SK-N-SH (cell line): ENCODE results near the gene PHKB. TPM values are rescaled to one million over a fixed set of nuclear protein-coding genes. Genes with fewer than 3 reads are reported as not detected.
A peak's percentile ranks its signal among the peaks of the same experiment; 100 is the strongest.

Experiments used
- CTCF ChIA-PET: fragments of 300-600, 350-600 bp; formaldehyde crosslinking; extraction: SDS; loops from one replicate; lab custom pipeline; 2021; lab: Yijun Ruan, JAX
- POLR2A ChIA-PET: fragments of 350-600 bp; sonication (Branson Sonifier 250); formaldehyde crosslinking; extraction: SDS; loops from one replicate; lab custom pipeline; 2020; ENCODE audit warnings: antibody characterized with exemption, inconsistent platforms; lab: Yijun Ruan, JAX
- DNase-seq: peaks from one replicate; pipeline ENCODE4 v3.0.0; 2012
- H2AFZ ChIP-seq: fragments of 200-600 bp; sonication (generic); 2 replicates; pipeline ENCODE4 v1.8.1; 2016; ENCODE audit warnings: antibody characterized with exemption, mild to moderate bottlenecking, low read depth
- H3F3A ChIP-seq: fragments of 200-600 bp; sonication (generic); replicated peaks from 2 replicates; pipeline ENCODE3; 2016; ENCODE audit warnings: antibody characterized with exemption, mild to moderate bottlenecking; ENCODE audit not compliant: insufficient read depth
- H3K27ac ChIP-seq, 2 experiments: fragments of 200-500 bp in 1 of 2; fragments of 200-600 bp in 1 of 2; sonication (Bioruptor generic) in 1 of 2; sonication (generic), shearing (Covaris generic) in 1 of 2; 2 replicates each; pipeline versions ENCODE4 v1.5.1 to v1.6.1; 2014 to 2016; ENCODE audit warnings: low read depth in 2 of 2, inconsistent platforms in 1 of 2, low read length in 1 of 2, mild to moderate bottlenecking in 1 of 2, mixed read lengths in 1 of 2
- H3K27me3 ChIP-seq: fragments of 200-600 bp; sonication (generic), shearing (Covaris generic); 2 replicates; pipeline ENCODE4 v1.6.1; 2016; ENCODE audit warnings: mixed run types; ENCODE audit not compliant: insufficient read depth
- H3K36me3 ChIP-seq, 2 experiments: fragments of 200-500 bp in 1 of 2; fragments of 200-600 bp in 1 of 2; sonication (Bioruptor generic) in 1 of 2; sonication (generic) in 1 of 2; replicated peaks in 1 of 2; 2 replicates each; pipeline versions ENCODE3 to v1.5.1; 2014 to 2016; ENCODE audit warnings: low read length in 1 of 2, mild to moderate bottlenecking in 1 of 2; ENCODE audit not compliant: insufficient read depth in 2 of 2, control insufficient read depth in 1 of 2
- H3K4me1 ChIP-seq, 2 experiments: fragments of 200-500 bp in 1 of 2; fragments of 200-600 bp in 1 of 2; sonication (Bioruptor generic) in 1 of 2; sonication (generic), shearing (Covaris generic) in 1 of 2; 2 replicates each; pipeline versions ENCODE4 v1.5.1 to v1.6.1; 2014 to 2016; ENCODE audit warnings: low read depth in 1 of 2, low read length in 1 of 2, mixed run types in 1 of 2; ENCODE audit not compliant: insufficient read depth in 2 of 2, control insufficient read depth in 1 of 2
- H3K4me2 ChIP-seq: fragments of 200-600 bp; sonication (generic), shearing (Covaris generic); 2 replicates; pipeline ENCODE4 v1.6.1; 2017; ENCODE audit warnings: mixed run types
- H3K4me3 ChIP-seq, 2 experiments: fragments of 200-500 bp in 1 of 2; fragments of 200-600 bp in 1 of 2; sonication (Bioruptor generic) in 1 of 2; sonication (generic), shearing (Covaris generic) in 1 of 2; 2 replicates each; pipeline versions ENCODE4 v1.5.1 to v1.8.1; 2014 to 2016; ENCODE audit warnings: low read depth in 2 of 2, inconsistent platforms in 1 of 2, low read length in 1 of 2, mild to moderate bottlenecking in 1 of 2, mixed read lengths in 1 of 2, moderate library complexity in 1 of 2
- H3K79me2 ChIP-seq: fragments of 200-600 bp; sonication (generic); 2 replicates; pipeline ENCODE4 v1.8.1; 2017; ENCODE audit warnings: mild to moderate bottlenecking; ENCODE audit not compliant: insufficient read depth
- H3K9ac ChIP-seq: fragments of 200-600 bp; sonication (generic); 2 replicates; pipeline ENCODE4 v1.6.1; 2017; ENCODE audit warnings: mixed run types
- H3K9me2 ChIP-seq: fragments of 200-600 bp; sonication (generic); 2 replicates; pipeline ENCODE4 v1.6.1; 2017; ENCODE audit warnings: mixed run types
- H3K9me3 ChIP-seq: fragments of 200-600 bp; sonication (generic); 2 replicates; pipeline ENCODE4 v1.6.1; 2017; ENCODE audit warnings: mixed run types, mild to moderate bottlenecking, moderate library complexity
- H4K20me1 ChIP-seq: fragments of 200-600 bp; sonication (generic); 2 replicates; pipeline ENCODE4 v1.6.1; 2017; ENCODE audit warnings: mild to moderate bottlenecking, mixed run types; ENCODE audit not compliant: insufficient read depth
- CHD2 ChIP-seq: fragments of 150-350 bp; IDR thresholded peaks from 2 replicates; pipeline ENCODE4 v1.6.1; 2018; ENCODE audit warnings: low read length; ENCODE audit not compliant: partially characterized antibody
- ELF1 ChIP-seq: IDR thresholded peaks from 2 replicates; pipeline ENCODE4 v1.4.0; 2012
- EP300 ChIP-seq, 2 experiments: IDR thresholded peaks; 2 replicates each; pipeline versions ENCODE4 v1.4.0 to v1.6.1; 2012; ENCODE audit warnings: borderline replicate concordance in 1 of 2, low read depth in 1 of 2, low read length in 1 of 2
- FOSL2 ChIP-seq: IDR thresholded peaks from 2 replicates; pipeline ENCODE4 v1.4.0; 2012; ENCODE audit warnings: low read depth, mild to moderate bottlenecking, moderate library complexity, borderline replicate concordance
- FOXM1 ChIP-seq: IDR thresholded peaks from 2 replicates; pipeline ENCODE4 v1.4.0; 2012; ENCODE audit warnings: low read depth, mild to moderate bottlenecking
- GABPA ChIP-seq: IDR thresholded peaks from 2 replicates; pipeline ENCODE4 v1.4.0; 2012; ENCODE audit warnings: low read depth, mild to moderate bottlenecking
- GATA2 ChIP-seq: sonication (generic); formaldehyde crosslinking; IDR thresholded peaks from 2 replicates; pipeline ENCODE4 v1.5.0; 2020; ENCODE audit warnings: mild to moderate bottlenecking, missing genetic modification reagents
- JUND ChIP-seq: IDR thresholded peaks from 2 replicates; pipeline ENCODE4 v1.4.0; 2012
- MEF2A ChIP-seq: IDR thresholded peaks from 2 replicates; pipeline ENCODE4 v1.4.0; 2012; ENCODE audit warnings: low read depth, borderline replicate concordance
- MXI1 ChIP-seq: IDR thresholded peaks from 2 replicates; pipeline ENCODE4 v1.6.1; 2012; ENCODE audit warnings: mild to moderate bottlenecking, low read depth, low read length, improper control_type of control experiment
- NFIC ChIP-seq: IDR thresholded peaks from 2 replicates; pipeline ENCODE4 v1.4.0; 2012; ENCODE audit warnings: borderline replicate concordance
- NRF1 ChIP-seq: IDR thresholded peaks from 2 replicates; pipeline ENCODE4 v1.6.1; 2012; ENCODE audit warnings: low read depth, mild to moderate bottlenecking, low read length
- POLR2AphosphoS5 ChIP-seq: IDR thresholded peaks from 2 replicates; pipeline ENCODE4 v1.6.1; 2012; ENCODE audit warnings: low read depth, low read length
- RAD21 ChIP-seq: IDR thresholded peaks from 2 replicates; pipeline ENCODE4 v1.6.1; 2012; ENCODE audit warnings: mild to moderate bottlenecking, low read length
- RFX5 ChIP-seq: IDR thresholded peaks from 2 replicates; pipeline ENCODE4 v1.6.1; 2012; ENCODE audit warnings: mild to moderate bottlenecking, improper control_type of control experiment, low read length
- RXRA ChIP-seq: IDR thresholded peaks from 2 replicates; pipeline ENCODE4 v1.4.0; 2012; ENCODE audit warnings: low read depth, mild to moderate bottlenecking, borderline replicate concordance
- SIN3A ChIP-seq: IDR thresholded peaks from 2 replicates; pipeline ENCODE4 v1.6.1; 2012; ENCODE audit warnings: low read depth, mild to moderate bottlenecking, low read length, moderate library complexity, borderline replicate concordance
- SMC3 ChIP-seq: IDR thresholded peaks from 2 replicates; pipeline ENCODE4 v1.6.1; 2012; ENCODE audit warnings: low read depth, low read length, improper control_type of control experiment
- TCF12 ChIP-seq: IDR thresholded peaks from 2 replicates; pipeline ENCODE4 v1.4.0; 2012
- TEAD4 ChIP-seq: IDR thresholded peaks from 2 replicates; pipeline ENCODE4 v1.4.0; 2012; ENCODE audit warnings: mild to moderate bottlenecking, borderline replicate concordance; ENCODE audit not compliant: insufficient read depth
- YY1 ChIP-seq: IDR thresholded peaks from 2 replicates; pipeline ENCODE4 v1.4.0; 2012; ENCODE audit warnings: low read depth, mild to moderate bottlenecking
- WGBS: methylation state at CpG from one replicate; pipeline ENCODE4 v1.1.6; 2017; ENCODE audit warnings: low lambda C conversion rate; 5-methylcytosine and 5-hydroxymethylcytosine counted together
- polyA plus RNA-seq, 3 experiments: library from polyadenylated mRNA; depleted of rRNA; stranded (reverse); fragments of >200 nt; gene quantifications; 2 replicates each; pipeline ENCODE4 v1.2.3, GENCODE V29; 2012
- TF ChIP-seq, protein P1 (sequence below): IDR thresholded peaks from 2 replicates; pipeline ENCODE4 v1.4.0; 2012; ENCODE audit warnings: low read depth
- TF ChIP-seq, protein P2 (sequence below): fragments of 150-350 bp; IDR thresholded peaks from 2 replicates; pipeline ENCODE4 v1.6.1; 2017; ENCODE audit warnings: antibody characterized with exemption, low read length, low read depth, borderline replicate concordance
- TF ChIP-seq, protein P3 (sequence below): IDR thresholded peaks from 2 replicates; pipeline ENCODE4; 2012
- TF ChIP-seq, protein P4 (sequence below): IDR thresholded peaks from 2 replicates; pipeline ENCODE4 v1.4.0; 2012; ENCODE audit warnings: low read depth, borderline replicate concordance
- TF ChIP-seq, protein P5 (sequence below): fragments of 200-600 bp; sonication (generic); IDR thresholded peaks from 2 replicates; pipeline ENCODE4 v1.6.1; 2017; ENCODE audit warnings: antibody characterized with exemption, mild to moderate bottlenecking, moderate library complexity

PHKB gene
- polyA plus RNA-seq, 1 of the 3 experiments (the other 2 are of a cell fraction): 20.8 TPM

DNA sequence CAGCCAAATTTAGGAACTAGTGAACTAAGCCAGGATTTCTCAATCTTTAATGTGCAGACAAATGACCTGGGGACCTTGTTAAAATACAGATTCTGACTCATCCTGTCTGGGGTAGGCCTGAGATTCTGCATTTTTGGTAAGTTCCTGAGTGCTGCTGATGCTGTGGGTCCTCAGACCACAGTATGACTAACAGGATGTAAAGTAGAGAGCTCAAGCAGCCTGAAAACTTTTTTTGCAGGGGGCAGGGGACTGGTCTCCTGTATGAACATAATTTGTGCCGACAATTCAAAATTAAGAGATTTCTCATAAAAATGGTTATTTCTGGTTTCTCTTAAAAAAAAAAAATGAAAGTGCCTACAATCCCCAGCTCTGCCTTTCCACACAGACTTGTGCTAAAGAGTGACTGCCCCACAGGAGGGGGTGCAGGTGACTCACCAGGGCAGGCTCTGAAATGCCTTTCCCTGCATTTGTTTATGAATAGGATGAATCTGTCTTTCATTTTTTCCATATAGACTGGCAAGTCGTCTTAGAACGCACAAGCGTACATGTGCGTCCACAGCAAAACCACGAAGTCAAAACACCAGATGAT lies 271.5 kb downstream of the PHKB start (continued):
- peak; percentile 60; the same call in 1 of the 2 replicates for TF ChIP-seq RXRA
- no peak for TF ChIP-seq NRF1
- peak; percentile 65 for TF ChIP-seq FOSL2
- TF ChIP-seq GABPA: no peak
- peak; percentile 27 for TF ChIP-seq MEF2A
- TF ChIP-seq, protein P1, sequence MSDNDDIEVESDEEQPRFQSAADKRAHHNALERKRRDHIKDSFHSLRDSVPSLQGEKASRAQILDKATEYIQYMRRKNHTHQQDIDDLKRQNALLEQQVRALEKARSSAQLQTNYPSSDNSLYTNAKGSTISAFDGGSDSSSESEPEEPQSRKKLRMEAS: peak; percentile 67; the same call in 1 of the 2 replicates
- TF ChIP-seq, protein P2, sequence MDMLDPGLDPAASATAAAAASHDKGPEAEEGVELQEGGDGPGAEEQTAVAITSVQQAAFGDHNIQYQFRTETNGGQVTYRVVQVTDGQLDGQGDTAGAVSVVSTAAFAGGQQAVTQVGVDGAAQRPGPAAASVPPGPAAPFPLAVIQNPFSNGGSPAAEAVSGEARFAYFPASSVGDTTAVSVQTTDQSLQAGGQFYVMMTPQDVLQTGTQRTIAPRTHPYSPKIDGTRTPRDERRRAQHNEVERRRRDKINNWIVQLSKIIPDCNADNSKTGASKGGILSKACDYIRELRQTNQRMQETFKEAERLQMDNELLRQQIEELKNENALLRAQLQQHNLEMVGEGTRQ: no peak
- no peak for TF ChIP-seq SMC3
- TF ChIP-seq CHD2: no peak
- TF ChIP-seq MXI1: no peak
- TF ChIP-seq JUND: peak; percentile 73; the same call in 1 of the 2 replicates
- no peak for TF ChIP-seq SIN3A
- TF ChIP-seq FOXM1: no peak; the same call in 1 of the 2 replicates
- TF ChIP-seq EP300 (IDR thresholded peaks at IDR 0.05; ENCODE audit: borderline replicate concordance in 1 of 2, low read depth in 1 of 2, low read length in 1 of 2): peak in 1 of 2 experiments; percentile 72; a peak in 1 of 4 replicates
- TF ChIP-seq ELF1: no peak
- no peak for TF ChIP-seq RAD21
- TF ChIP-seq, protein P3, sequence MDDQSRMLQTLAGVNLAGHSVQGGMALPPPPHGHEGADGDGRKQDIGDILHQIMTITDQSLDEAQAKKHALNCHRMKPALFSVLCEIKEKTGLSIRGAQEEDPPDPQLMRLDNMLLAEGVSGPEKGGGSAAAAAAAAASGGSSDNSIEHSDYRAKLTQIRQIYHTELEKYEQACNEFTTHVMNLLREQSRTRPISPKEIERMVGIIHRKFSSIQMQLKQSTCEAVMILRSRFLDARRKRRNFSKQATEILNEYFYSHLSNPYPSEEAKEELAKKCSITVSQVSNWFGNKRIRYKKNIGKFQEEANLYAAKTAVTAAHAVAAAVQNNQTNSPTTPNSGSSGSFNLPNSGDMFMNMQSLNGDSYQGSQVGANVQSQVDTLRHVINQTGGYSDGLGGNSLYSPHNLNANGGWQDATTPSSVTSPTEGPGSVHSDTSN: peak; percentile 52

DNA sequence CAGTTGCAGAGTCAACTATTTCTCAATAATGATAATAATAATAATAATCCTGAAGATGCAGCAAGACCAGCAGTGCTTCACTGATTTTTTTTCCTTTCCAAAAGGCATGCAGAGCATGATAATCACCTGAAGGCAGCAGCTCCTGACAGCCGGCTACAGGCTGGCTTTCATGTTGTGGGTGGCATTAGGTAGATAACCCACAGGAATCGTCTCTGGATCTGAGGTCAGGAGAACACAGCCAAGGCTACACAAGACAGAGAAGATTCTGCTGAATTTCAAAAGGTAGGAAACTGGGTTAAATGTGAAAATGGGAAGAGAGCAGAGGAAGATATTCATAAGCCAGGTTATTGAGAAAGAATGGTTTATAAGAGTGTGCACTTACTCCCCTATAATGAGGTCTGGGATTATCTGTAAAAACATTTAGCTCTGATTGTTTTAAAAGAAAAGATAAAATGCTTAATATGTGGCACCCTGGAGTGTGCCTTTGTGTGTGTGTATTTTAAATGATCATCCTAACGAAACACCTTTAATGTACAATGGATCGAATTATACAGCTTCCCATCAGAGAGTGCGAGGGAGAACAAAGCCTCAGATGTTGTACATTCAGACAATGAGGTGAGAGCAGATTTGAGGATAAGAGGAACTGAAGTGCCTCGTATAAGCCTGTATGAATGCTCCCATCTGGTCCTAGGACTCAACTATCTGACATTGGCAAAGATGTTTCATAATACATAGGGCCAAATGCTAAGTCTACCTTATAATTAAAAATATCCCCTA lies 273.1 kb downstream of the PHKB start:
- H3K27me3 ChIP-seq: no peaks in the 10 kb centered on the region
- H3K36me3 ChIP-seq: no peaks in the 10 kb centered on the region
- H3K9me3 ChIP-seq: no peaks in the 10 kb centered on the region
- H3K79me2 ChIP-seq: no peaks in the 10 kb centered on the region
- POLR2A ChIA-PET: no interaction called here
- no peak for DNase-seq
- CTCF ChIA-PET: interaction anchor here (0.9 kb wide), 1 partner anchor 11 kb away, joined by 3 read pairs; no protein-coding TSS in a partner anchor
- 84% methylated on average over 6 of the region's 6 CpGs for WGBS
- H4K20me1 ChIP-seq: no peaks in the 10 kb centered on the region
- H3K4me2 ChIP-seq: no peak overlapping the region
- H3K9me2 ChIP-seq: no peaks in the 10 kb centered on the region
- no peak overlapping the region for H3K4me3 ChIP-seq
- H3F3A ChIP-seq: peaks cover 22% of the 10 kb centered on the region
- no peak overlapping the region for H3K9ac ChIP-seq
- H2AFZ ChIP-seq: no peak overlapping the region
- no peak overlapping the region for H3K27ac ChIP-seq
- peaks cover 0 to 18% of the 10 kb centered on the region in 2 experiments; a peak in 1 of 4 replicates for H3K4me1 ChIP-seq
- TF ChIP-seq TCF12 (no peak), NFIC (no peak), POLR2AphosphoS5 (no peak), GATA2 (CRISPR knock-in tag) (no peak), YY1 (no peak), ELF1 (no peak), TEAD4 (no peak), RAD21 (no peak), SIN3A (no peak), RFX5 (no peak), MEF2A (no peak)
- TF ChIP-seq, protein P4, sequence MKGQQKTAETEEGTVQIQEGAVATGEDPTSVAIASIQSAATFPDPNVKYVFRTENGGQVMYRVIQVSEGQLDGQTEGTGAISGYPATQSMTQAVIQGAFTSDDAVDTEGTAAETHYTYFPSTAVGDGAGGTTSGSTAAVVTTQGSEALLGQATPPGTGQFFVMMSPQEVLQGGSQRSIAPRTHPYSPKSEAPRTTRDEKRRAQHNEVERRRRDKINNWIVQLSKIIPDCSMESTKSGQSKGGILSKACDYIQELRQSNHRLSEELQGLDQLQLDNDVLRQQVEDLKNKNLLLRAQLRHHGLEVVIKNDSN: no peak
- TF ChIP-seq, protein P5, sequence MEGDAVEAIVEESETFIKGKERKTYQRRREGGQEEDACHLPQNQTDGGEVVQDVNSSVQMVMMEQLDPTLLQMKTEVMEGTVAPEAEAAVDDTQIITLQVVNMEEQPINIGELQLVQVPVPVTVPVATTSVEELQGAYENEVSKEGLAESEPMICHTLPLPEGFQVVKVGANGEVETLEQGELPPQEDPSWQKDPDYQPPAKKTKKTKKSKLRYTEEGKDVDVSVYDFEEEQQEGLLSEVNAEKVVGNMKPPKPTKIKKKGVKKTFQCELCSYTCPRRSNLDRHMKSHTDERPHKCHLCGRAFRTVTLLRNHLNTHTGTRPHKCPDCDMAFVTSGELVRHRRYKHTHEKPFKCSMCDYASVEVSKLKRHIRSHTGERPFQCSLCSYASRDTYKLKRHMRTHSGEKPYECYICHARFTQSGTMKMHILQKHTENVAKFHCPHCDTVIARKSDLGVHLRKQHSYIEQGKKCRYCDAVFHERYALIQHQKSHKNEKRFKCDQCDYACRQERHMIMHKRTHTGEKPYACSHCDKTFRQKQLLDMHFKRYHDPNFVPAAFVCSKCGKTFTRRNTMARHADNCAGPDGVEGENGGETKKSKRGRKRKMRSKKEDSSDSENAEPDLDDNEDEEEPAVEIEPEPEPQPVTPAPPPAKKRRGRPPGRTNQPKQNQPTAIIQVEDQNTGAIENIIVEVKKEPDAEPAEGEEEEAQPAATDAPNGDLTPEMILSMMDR: no peak
